Forelimb muscle (tissue), 1 donor: ENCODE results near the gene OR6B1. TPM values are rescaled to one million over a fixed set of nuclear protein-coding genes. Genes with fewer than 3 reads are reported as not detected.

Experiments
- DNase-seq: peaks from one replicate; pipeline ENCODE4 v3.0.0-alpha.2; 2013; ENCODE audit warnings: low read depth
- polyA plus RNA-seq: library from polyadenylated mRNA; unstranded; fragments of 120-200 nt; gene quantifications from one replicate; pipeline ENCODE4 v1.2.1, GENCODE V29; 2013; ENCODE audit not compliant: insufficient read length

OR6B1 gene
- not detected for polyA plus RNA-seq

GRCh38 chr7:144000020-144000419, at the start of gene OR6B1:
TSS of gene OR6B1 (plus strand) at chr7:144000320. CDS start at chr7:144003997, 3,677 bp downstream.
- DNase-seq = no peak

- DNase-seq = peak; percentile 40
These were observed 46.7 kb upstream of the OR6B1 start for GRCh38 chr7:143953421-143953820.

GRCh38 chr7:143954135-143954534, 46.0 kb upstream of the OR6B1 start:
- no peak for DNase-seq

GRCh38 chr7:143954544-143954943, 45.6 kb upstream of the OR6B1 start, which contains the start of gene OR2F1:
TSS of gene OR2F1 (plus strand) at chr7:143954844. CDS start at chr7:143959971, 5,127 bp downstream.
- no peak for DNase-seq

- no peak for DNase-seq
These were observed 41.3 kb upstream of the OR6B1 start for GRCh38 chr7:143958781-143959180.

GRCh38 chr7:143960813-143961610, 39.1 kb upstream of the OR6B1 start:
- no peak for DNase-seq

GRCh38 chr7:143965280-143965679, 34.8 kb upstream of the OR6B1 start:
- no peak for DNase-seq

GRCh38 chr7:143967398-143967797, 32.7 kb upstream of the OR6B1 start:
- DNase-seq = no peak

- DNase-seq = no peak
These were observed 26.2 kb upstream of the OR6B1 start for GRCh38 chr7:143973870-143974416.

GRCh38 chr7:143974459-143974858, 25.7 kb upstream of the OR6B1 start:
- DNase-seq = no peak

- no peak for DNase-seq
These were observed 24.5 kb upstream of the OR6B1 start for GRCh38 chr7:143975617-143976016.

GRCh38 chr7:143978585-143978984, 21.5 kb upstream of the OR6B1 start:
- DNase-seq = no peak

GRCh38 chr7:143979359-143979758, 20.8 kb upstream of the OR6B1 start:
- DNase-seq = no peak

GRCh38 chr7:143979998-143980397, 20.1 kb upstream of the OR6B1 start:
- no peak for DNase-seq

- no peak for DNase-seq
These were observed 19.2 kb upstream of the OR6B1 start for GRCh38 chr7:143980746-143981510.

- no peak for DNase-seq
These were observed 16.2 kb upstream of the OR6B1 start for GRCh38 chr7:143983960-143984359.

- DNase-seq = no peak
These were observed 12.6 kb upstream of the OR6B1 start for GRCh38 chr7:143987513-143987912.

GRCh38 chr7:143988976-143989745, 11.0 kb upstream of the OR6B1 start:
- DNase-seq = no peak

- DNase-seq = peak; percentile 52
These were observed 7.5 kb upstream of the OR6B1 start for GRCh38 chr7:143992670-143993069.

GRCh38 chr7:143993924-143994323, 6.2 kb upstream of the OR6B1 start:
- DNase-seq = no peak

GRCh38 chr7:144001543-144001942, 1.4 kb downstream of the OR6B1 start:
- DNase-seq = no peak

GRCh38 chr7:144004703-144005102, 4.6 kb downstream of the OR6B1 start:
- DNase-seq = no peak
